Endothelial cell (in vitro differentiated cells): ENCODE data around the gene SMAD6. TPM values are rescaled to one million over a fixed set of nuclear protein-coding genes. Genes with fewer than 3 reads are reported as not detected.
A peak's percentile ranks its signal among the peaks of the same experiment; 100 is the strongest.
"Not testable (repeated sequence)": the region's sequence is repeated elsewhere in the genome, so short reads cannot be mapped to it uniquely, and the experiment has no call there.

Experiments used
- DNase-seq: peaks from one replicate; pipeline ENCODE4 v3.0.0; 2021; ENCODE audit warnings: low spot score
- H3K27ac Mint-ChIP-seq: one replicate; pipeline ENCODE4 v1.8.0; 2021; ENCODE audit warnings: mixed read lengths, inconsistent platforms; ENCODE audit not compliant: unreplicated experiment
- H3K27me3 Mint-ChIP-seq: one replicate; pipeline ENCODE4 v1.8.0; 2021; ENCODE audit warnings: mild to moderate bottlenecking, moderate library complexity, mixed read lengths, inconsistent platforms; ENCODE audit not compliant: unreplicated experiment
- H3K36me3 Mint-ChIP-seq: one replicate; pipeline ENCODE4 v1.8.0; 2021; ENCODE audit warnings: mild to moderate bottlenecking, low read depth, mixed read lengths, inconsistent platforms; ENCODE audit not compliant: unreplicated experiment
- H3K4me1 Mint-ChIP-seq: one replicate; pipeline ENCODE4 v1.8.0; 2021; ENCODE audit warnings: mild to moderate bottlenecking, mixed read lengths, inconsistent platforms; ENCODE audit not compliant: unreplicated experiment
- H3K4me3 Mint-ChIP-seq: one replicate; pipeline ENCODE4 v1.8.0; 2021; ENCODE audit warnings: mild to moderate bottlenecking, mixed read lengths, inconsistent platforms; ENCODE audit not compliant: unreplicated experiment
- H3K9me3 Mint-ChIP-seq: one replicate; pipeline ENCODE4 v1.8.0; 2021; ENCODE audit warnings: mixed read lengths, inconsistent platforms; ENCODE audit not compliant: unreplicated experiment
- CTCF ChIP-seq: fragments of 200-600 bp; sonication (generic); IDR thresholded peaks from one replicate; pipeline ENCODE4 v1.5.0; 2021; ENCODE audit warnings: antibody characterized with exemption; ENCODE audit not compliant: unreplicated experiment
- total RNA-seq: library from RNA; stranded (reverse); fragmentation: NEBNext Ultra II Directional; extraction: Animal tissue kit (Norgen Biotek cat#: 25700); gene quantifications from one replicate; pipeline ENCODE4 v1.2.1, GENCODE V29; 2021; ENCODE audit not compliant: unreplicated experiment

SMAD6 gene
- total RNA-seq, 1 donor from 2014 or later: 21.3 TPM

- DNase-seq: no peak
- TF ChIP-seq CTCF: no peak
- H3K4me3 Mint-ChIP-seq: peak overlapping the region; percentile 26
- peaks cover 21% of the 10 kb centered on the region for H3K36me3 Mint-ChIP-seq
- no peak overlapping the region for H3K27ac Mint-ChIP-seq
- peaks cover 4% of the 10 kb centered on the region for H3K27me3 Mint-ChIP-seq
- H3K4me1 Mint-ChIP-seq: peaks cover 49% of the 10 kb centered on the region
- H3K9me3 Mint-ChIP-seq: no peaks in the 10 kb centered on the region
Measured at GRCh38 chr15:66755298-66756068, 53.4 kb downstream of the SMAD6 start.

GRCh38 chr15:66756295-66756694 is 54.3 kb downstream of the SMAD6 start:
- Mint-ChIP-seq H3K9me3 (no peaks in the 10 kb centered on the region), H3K36me3 (peaks cover 21% of the 10 kb centered on the region), H3K27me3 (peaks cover 4% of the 10 kb centered on the region), H3K27ac (no peak overlapping the region), H3K4me1 (peaks cover 52% of the 10 kb centered on the region), H3K4me3 (no peak overlapping the region)
- DNase-seq: no peak
- no peak for TF ChIP-seq CTCF

GRCh38 chr15:66757030-66757429 is 55.0 kb downstream of the SMAD6 start:
- no peak overlapping the region for H3K27ac Mint-ChIP-seq
- DNase-seq: no peak
- no peaks in the 10 kb centered on the region for H3K9me3 Mint-ChIP-seq
- peaks cover 21% of the 10 kb centered on the region for H3K36me3 Mint-ChIP-seq
- H3K4me1 Mint-ChIP-seq: peaks cover 52% of the 10 kb centered on the region
- no peak for TF ChIP-seq CTCF
- peaks cover 4% of the 10 kb centered on the region for H3K27me3 Mint-ChIP-seq
- H3K4me3 Mint-ChIP-seq: no peak overlapping the region

- Mint-ChIP-seq H3K36me3 (peaks cover 21% of the 10 kb centered on the region), H3K27me3 (peaks cover 4% of the 10 kb centered on the region), H3K9me3 (no peaks in the 10 kb centered on the region), H3K4me1 (peaks cover 54% of the 10 kb centered on the region), H3K4me3 (no peak overlapping the region), H3K27ac (no peak overlapping the region)
- TF ChIP-seq CTCF: no peak
- no peak for DNase-seq
Measured at GRCh38 chr15:66757521-66757920, 55.5 kb downstream of the SMAD6 start.

- DNase-seq, H3K9me3 Mint-ChIP-seq, H3K27ac Mint-ChIP-seq, H3K4me3 Mint-ChIP-seq, H3K27me3 Mint-ChIP-seq: not testable (repeated sequence)
- H3K36me3 Mint-ChIP-seq: peaks cover 21% of the 10 kb centered on the region
- H3K4me1 Mint-ChIP-seq: peaks cover 55% of the 10 kb centered on the region
Measured at GRCh38 chr15:66758217-66758616, 56.2 kb downstream of the SMAD6 start.
